Astrocyte (in vitro differentiated cells and primary cell): ENCODE measurements around the gene ZNF768.

ENCODE experiments used
- CTCF ChIP-seq: IDR thresholded peaks from 2 replicates; pipeline ENCODE4 v1.5.1; 2011; ENCODE audit warnings: low read depth, mild to moderate bottlenecking, inconsistent platforms, low read length, moderate library complexity; ENCODE audit not compliant: insufficient read depth
- EZH2 ChIP-seq: IDR thresholded peaks from 2 replicates; pipeline ENCODE4 v1.6.1; 2012; ENCODE audit warnings: mild to moderate bottlenecking, low read length, inconsistent platforms; ENCODE audit not compliant: insufficient read depth

- TF ChIP-seq CTCF (no peak), EZH2 (no peak)
These were observed 16.7 kb upstream of the ZNF768 start for GRCh38 chr16:30543067-30543466.
